ENCODE data around the gene USPL1.

The USPL1 gene

GRCh38 chr13:30610311-30610710 is 7.4 kb upstream of the USPL1 start:
- Histone ChIP-seq H3K27ac (ENCODE audit: poor library complexity, severe bottlenecking) (no peak overlapping the region), H3K9me3 (ENCODE audit: severe bottlenecking) (no peaks in the 10 kb centered on the region), H3K36me3 (ENCODE audit: low read depth) (no peaks in the 10 kb centered on the region), H3K4me1 (ENCODE audit: insufficient read depth, poor library complexity, severe bottlenecking) (no peaks in the 10 kb centered on the region), H3K27me3 (ENCODE audit: insufficient read depth, poor library complexity, severe bottlenecking) (no peaks in the 10 kb centered on the region), H3K4me3 (ENCODE audit: severe bottlenecking) (no peak overlapping the region)
- TF ChIP-seq CTCF (IDR thresholded peaks at IDR 0.05; ENCODE audit: poor library complexity, severe bottlenecking): no peak
- ATAC-seq (ENCODE audit: low read depth) (no peak), DNase-seq (ENCODE audit: low spot score) (no peak)

GRCh38 chr13:30615481-30615865 is 2.2 kb upstream of the USPL1 start:
- TF ChIP-seq CTCF (IDR thresholded peaks at IDR 0.05; ENCODE audit: poor library complexity, severe bottlenecking): no peak
- Histone ChIP-seq H3K9me3 (ENCODE audit: severe bottlenecking) (no peaks in the 10 kb centered on the region), H3K27me3 (ENCODE audit: insufficient read depth, poor library complexity, severe bottlenecking) (no peaks in the 10 kb centered on the region), H3K36me3 (ENCODE audit: low read depth) (peaks cover 4% of the 10 kb centered on the region; the same call in 1 of the 2 replicates), H3K27ac (ENCODE audit: poor library complexity, severe bottlenecking) (peak overlapping the region; percentile 90), H3K4me3 (ENCODE audit: severe bottlenecking) (peak overlapping the region; percentile 56), H3K4me1 (ENCODE audit: insufficient read depth, poor library complexity, severe bottlenecking) (peaks cover 4% of the 10 kb centered on the region)
- DNase-seq (ENCODE audit: low spot score): no peak
- ATAC-seq (ENCODE audit: low read depth): no peak

- Histone ChIP-seq H3K27ac (ENCODE audit: poor library complexity, severe bottlenecking) (peak overlapping the region; percentile 90), H3K9me3 (ENCODE audit: severe bottlenecking) (no peaks in the 10 kb centered on the region), H3K27me3 (ENCODE audit: insufficient read depth, poor library complexity, severe bottlenecking) (no peaks in the 10 kb centered on the region), H3K4me3 (ENCODE audit: severe bottlenecking) (peak overlapping the region; percentile 56), H3K4me1 (ENCODE audit: insufficient read depth, poor library complexity, severe bottlenecking) (peaks cover 6% of the 10 kb centered on the region), H3K36me3 (ENCODE audit: low read depth) (peaks cover 4% of the 10 kb centered on the region)
- TF ChIP-seq CTCF (IDR thresholded peaks at IDR 0.05; ENCODE audit: poor library complexity, severe bottlenecking): no peak
- DNase-seq (ENCODE audit: low spot score) (no peak), ATAC-seq (ENCODE audit: low read depth) (no peak)
These were observed 1.7 kb upstream of the USPL1 start for GRCh38 chr13:30615866-30616541.

DNA sequence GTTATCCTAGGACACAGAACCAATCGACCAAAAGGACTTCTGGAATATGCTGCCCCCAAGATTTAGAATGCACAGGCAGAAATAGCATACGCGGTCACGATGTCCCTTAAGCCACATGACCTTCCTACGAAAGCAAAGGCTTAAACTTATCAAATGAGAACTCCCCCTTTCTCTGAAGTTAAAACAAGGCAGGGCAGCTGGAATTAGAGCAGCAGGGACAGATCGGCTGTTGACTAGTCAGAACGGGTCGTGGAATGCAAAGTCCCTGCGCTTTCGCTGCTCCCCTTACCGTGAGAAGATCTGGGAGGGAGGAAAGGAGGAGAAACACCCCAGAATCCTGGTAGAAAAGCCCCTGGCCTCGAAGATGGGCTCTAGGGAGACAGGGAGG is 799 bp upstream of the USPL1 start:
- H3K27me3 ChIP-seq (ENCODE audit: insufficient read depth, poor library complexity, severe bottlenecking): no peaks in the 10 kb centered on the region
- TF ChIP-seq CTCF (IDR thresholded peaks at IDR 0.05; ENCODE audit: poor library complexity, severe bottlenecking): no peak
- peaks cover 10% of the 10 kb centered on the region for H3K4me1 ChIP-seq (ENCODE audit: insufficient read depth, poor library complexity, severe bottlenecking)
- DNase-seq (ENCODE audit: low spot score): no peak
- H3K9me3 ChIP-seq (ENCODE audit: severe bottlenecking): no peaks in the 10 kb centered on the region
- H3K4me3 ChIP-seq (ENCODE audit: severe bottlenecking): peak overlapping the region; percentile 56
- peaks cover 12% of the 10 kb centered on the region for H3K36me3 ChIP-seq (ENCODE audit: low read depth)
- H3K27ac ChIP-seq (ENCODE audit: poor library complexity, severe bottlenecking): peak overlapping the region; percentile 90
- ATAC-seq (ENCODE audit: low read depth): peak; percentile 25

- TF ChIP-seq CTCF (IDR thresholded peaks at IDR 0.05; ENCODE audit: poor library complexity, severe bottlenecking): no peak
- no peaks in the 10 kb centered on the region for H3K27me3 ChIP-seq (ENCODE audit: insufficient read depth, poor library complexity, severe bottlenecking)
- H3K4me3 ChIP-seq (ENCODE audit: severe bottlenecking): peak overlapping the region; percentile 56
- no peak for DNase-seq (ENCODE audit: low spot score)
- H3K9me3 ChIP-seq (ENCODE audit: severe bottlenecking): no peaks in the 10 kb centered on the region
- H3K27ac ChIP-seq (ENCODE audit: poor library complexity, severe bottlenecking): peak overlapping the region; percentile 90
- ATAC-seq (ENCODE audit: low read depth): no peak; the same call in 2 of the 3 replicates
- peaks cover 27% of the 10 kb centered on the region for H3K36me3 ChIP-seq (ENCODE audit: low read depth)
- peaks cover 10% of the 10 kb centered on the region for H3K4me1 ChIP-seq (ENCODE audit: insufficient read depth, poor library complexity, severe bottlenecking)
These were observed 638 bp downstream of the USPL1 start for GRCh38 chr13:30618186-30618929.
